ENCODE results near the gene CST9.

The CST9 gene

DNA sequence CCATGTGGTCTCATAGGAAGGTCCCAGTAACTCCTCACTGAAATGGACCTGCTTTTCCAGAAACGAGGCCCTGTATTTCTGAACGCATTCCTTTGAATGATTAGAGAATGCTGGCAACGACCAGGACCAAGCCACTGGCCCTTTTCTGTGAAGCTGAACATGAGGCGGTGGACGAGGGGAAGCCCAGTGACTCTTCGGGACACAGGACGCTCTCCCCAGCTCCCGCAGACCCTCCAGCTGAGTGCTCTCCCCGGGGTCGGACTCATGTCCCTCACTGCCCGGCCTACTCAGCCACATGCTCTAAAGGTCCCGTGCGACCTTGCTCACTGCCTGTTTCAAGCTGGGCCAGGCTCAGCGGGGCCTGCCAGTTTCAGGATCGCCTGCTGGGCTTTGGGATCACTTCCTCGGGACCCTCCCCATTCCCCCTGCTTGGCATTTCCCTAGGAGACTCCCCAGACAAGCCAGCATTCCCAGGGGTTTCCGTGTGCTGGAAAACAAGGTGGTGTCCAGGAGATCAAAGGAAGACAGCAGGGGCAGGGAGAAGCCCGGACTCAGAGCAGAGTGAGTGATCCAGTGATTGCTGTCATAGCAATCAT lies 2.6 kb upstream of the CST9 start:
- TF ChIP-seq, protein P1, sequence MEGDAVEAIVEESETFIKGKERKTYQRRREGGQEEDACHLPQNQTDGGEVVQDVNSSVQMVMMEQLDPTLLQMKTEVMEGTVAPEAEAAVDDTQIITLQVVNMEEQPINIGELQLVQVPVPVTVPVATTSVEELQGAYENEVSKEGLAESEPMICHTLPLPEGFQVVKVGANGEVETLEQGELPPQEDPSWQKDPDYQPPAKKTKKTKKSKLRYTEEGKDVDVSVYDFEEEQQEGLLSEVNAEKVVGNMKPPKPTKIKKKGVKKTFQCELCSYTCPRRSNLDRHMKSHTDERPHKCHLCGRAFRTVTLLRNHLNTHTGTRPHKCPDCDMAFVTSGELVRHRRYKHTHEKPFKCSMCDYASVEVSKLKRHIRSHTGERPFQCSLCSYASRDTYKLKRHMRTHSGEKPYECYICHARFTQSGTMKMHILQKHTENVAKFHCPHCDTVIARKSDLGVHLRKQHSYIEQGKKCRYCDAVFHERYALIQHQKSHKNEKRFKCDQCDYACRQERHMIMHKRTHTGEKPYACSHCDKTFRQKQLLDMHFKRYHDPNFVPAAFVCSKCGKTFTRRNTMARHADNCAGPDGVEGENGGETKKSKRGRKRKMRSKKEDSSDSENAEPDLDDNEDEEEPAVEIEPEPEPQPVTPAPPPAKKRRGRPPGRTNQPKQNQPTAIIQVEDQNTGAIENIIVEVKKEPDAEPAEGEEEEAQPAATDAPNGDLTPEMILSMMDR (IDR thresholded peaks at IDR 0.05; ENCODE audit: control insufficient read depth, extremely low read depth, insufficient read depth): no peak
- no peak for DNase-seq (ENCODE audit: low read depth)
- no peak overlapping the region for H3K4me3 ChIP-seq (ENCODE audit: low read depth, low read length)

DNA sequence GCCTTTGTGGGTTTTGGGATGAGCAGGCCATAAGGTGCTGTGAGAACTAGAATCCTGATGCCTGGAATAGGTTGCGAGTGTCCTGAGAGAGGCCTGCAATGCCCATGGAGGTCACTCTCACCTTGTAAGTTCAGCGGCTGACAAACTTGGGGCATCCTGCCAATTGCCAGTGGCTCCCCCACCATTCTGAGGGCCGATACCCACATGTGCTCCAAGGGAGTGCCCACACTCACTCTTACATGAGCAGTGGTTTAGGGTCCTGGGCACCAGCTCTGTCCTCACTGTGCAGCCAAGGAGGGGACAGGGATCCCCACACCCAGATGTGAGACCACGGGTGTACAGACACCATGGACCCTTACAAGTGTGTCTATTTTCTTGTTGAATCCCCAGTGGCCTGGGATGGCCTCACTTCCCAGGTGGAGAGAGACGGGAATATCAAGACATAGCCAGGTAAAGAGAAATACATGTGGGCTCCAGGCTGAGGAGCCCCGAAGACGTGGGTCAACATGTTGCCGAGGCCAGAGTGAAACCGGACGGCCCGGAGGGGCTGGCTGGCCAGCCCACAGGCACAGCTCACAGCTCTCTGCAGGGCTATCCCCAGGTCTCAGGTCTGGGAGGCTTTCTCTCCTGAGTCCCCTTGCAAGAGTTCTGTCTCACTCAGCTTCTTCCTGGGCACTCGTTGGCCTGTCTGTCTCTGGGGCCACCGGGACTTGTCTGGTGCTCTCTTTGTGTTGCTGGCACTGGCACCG lies 2.0 kb upstream of the CST9 start:
- TF ChIP-seq, protein P1 (IDR thresholded peaks at IDR 0.05; ENCODE audit: control insufficient read depth, extremely low read depth, insufficient read depth): no peak
- H3K4me3 ChIP-seq (ENCODE audit: low read depth, low read length): no peak overlapping the region
- no peak for DNase-seq (ENCODE audit: low read depth)

DNA sequence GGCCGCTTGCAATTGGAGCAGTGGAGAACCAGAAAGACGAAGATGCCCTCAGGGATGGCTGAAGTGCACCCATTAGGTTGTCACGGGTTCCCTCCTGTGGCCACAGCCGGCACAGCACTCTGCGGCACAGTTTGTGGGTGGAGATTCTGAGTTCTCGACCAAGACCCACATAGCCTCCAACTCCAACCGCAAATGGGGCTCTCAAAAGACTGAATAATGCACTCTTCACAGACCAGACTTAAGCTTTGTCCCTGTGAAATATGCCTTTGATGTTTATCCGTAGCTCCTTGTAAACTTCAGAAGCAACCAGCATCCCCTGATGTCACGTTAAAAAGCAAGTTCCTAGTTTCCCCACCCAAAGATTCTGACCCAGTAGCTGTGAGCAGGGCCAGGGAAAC lies 934 bp upstream of the CST9 start:
- TF ChIP-seq, protein P1 (IDR thresholded peaks at IDR 0.05; ENCODE audit: control insufficient read depth, extremely low read depth, insufficient read depth): peak; percentile 97
- peak; percentile 46 for DNase-seq (ENCODE audit: low read depth)
- no peak overlapping the region for H3K4me3 ChIP-seq (ENCODE audit: low read depth, low read length)

DNA sequence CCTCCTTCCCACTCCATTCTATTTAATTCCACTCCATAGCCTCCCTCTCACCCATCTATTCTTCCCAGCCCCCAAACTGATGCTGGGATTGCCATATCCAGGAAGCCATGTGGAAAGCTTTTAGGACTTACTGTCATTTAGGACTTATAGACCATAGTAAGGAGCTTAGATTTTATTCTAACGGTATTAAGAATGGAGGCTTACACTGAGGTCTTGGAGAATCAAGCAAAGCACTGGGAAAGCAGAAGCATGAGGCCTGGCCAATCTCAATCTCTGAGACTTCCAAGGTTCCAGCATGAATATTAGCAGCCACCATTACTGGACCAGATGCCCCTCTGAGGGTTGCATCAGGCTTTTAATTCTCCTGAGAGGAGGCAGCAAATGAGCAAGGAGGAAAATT lies 1.4 kb downstream of the CST9 start:
- TF ChIP-seq, protein P1 (IDR thresholded peaks at IDR 0.05; ENCODE audit: control insufficient read depth, extremely low read depth, insufficient read depth): no peak

DNA sequence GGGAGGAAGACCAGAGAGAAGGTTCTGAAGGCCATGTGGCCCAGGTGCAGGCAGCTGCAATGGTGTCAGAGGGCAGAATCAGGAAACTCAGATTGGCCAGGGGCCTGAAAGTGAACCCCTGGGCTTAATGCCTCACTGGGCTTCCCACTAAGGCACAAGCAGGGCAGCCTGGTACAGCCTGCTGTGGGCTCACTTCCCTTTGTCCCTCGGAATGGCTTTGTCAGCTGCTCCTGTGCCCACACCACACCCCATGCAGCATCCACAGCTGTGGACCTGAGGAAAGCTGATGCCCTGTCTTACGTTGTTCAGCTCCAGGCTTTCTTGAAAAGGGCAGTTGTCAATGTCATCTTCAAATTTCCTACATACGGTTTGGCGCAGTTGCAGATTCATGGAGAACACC lies 2.4 kb downstream of the CST9 start:
- no peak for DNase-seq (ENCODE audit: low read depth)
- H3K4me3 ChIP-seq (ENCODE audit: low read depth, low read length): no peak overlapping the region
- TF ChIP-seq, protein P1 (IDR thresholded peaks at IDR 0.05; ENCODE audit: control insufficient read depth, extremely low read depth, insufficient read depth): no peak

More for the DNA sequence above, 1.4 kb downstream of the CST9 start:
- no peak for DNase-seq (ENCODE audit: low read depth)
- H3K4me3 ChIP-seq (ENCODE audit: low read depth, low read length): no peak overlapping the region

DNA sequence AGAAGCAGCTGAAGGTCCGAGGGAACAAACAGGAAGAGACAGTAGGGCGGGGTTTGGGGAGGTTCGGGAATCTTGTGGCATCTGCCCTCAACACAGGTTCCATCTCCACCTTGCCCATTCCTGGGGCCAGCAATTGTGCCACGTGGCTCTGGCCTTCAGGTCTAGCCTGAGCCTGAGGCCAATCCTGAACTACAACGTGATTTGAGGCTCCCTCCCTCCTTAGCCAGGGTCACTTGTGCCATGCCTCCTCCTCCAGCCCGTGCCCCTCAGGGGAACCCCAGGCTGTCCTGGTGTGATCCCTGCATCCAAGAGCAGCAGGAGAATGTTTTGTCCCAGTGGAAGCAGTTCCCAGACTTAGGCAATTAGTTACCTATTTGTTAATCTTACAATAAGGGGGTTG lies 3.0 kb downstream of the CST9 start:
- DNase-seq (ENCODE audit: low read depth): no peak
- H3K4me3 ChIP-seq (ENCODE audit: low read depth, low read length): no peak overlapping the region
- TF ChIP-seq, protein P1 (IDR thresholded peaks at IDR 0.05; ENCODE audit: control insufficient read depth, extremely low read depth, insufficient read depth): no peak
